Ishikawa (cell line): ENCODE measurements around the gene CARD16.

Experiments
- CEBPB ChIP-seq: IDR thresholded peaks from 2 replicates; pipeline ENCODE4 v1.6.1; 2012
- FOXM1 ChIP-seq: IDR thresholded peaks from 2 replicates; pipeline ENCODE4 v1.6.1; 2012; ENCODE audit warnings: low read depth, borderline replicate concordance
- USF1 ChIP-seq: IDR thresholded peaks from 2 replicates; pipeline ENCODE4 v1.6.1; 2012

DNA sequence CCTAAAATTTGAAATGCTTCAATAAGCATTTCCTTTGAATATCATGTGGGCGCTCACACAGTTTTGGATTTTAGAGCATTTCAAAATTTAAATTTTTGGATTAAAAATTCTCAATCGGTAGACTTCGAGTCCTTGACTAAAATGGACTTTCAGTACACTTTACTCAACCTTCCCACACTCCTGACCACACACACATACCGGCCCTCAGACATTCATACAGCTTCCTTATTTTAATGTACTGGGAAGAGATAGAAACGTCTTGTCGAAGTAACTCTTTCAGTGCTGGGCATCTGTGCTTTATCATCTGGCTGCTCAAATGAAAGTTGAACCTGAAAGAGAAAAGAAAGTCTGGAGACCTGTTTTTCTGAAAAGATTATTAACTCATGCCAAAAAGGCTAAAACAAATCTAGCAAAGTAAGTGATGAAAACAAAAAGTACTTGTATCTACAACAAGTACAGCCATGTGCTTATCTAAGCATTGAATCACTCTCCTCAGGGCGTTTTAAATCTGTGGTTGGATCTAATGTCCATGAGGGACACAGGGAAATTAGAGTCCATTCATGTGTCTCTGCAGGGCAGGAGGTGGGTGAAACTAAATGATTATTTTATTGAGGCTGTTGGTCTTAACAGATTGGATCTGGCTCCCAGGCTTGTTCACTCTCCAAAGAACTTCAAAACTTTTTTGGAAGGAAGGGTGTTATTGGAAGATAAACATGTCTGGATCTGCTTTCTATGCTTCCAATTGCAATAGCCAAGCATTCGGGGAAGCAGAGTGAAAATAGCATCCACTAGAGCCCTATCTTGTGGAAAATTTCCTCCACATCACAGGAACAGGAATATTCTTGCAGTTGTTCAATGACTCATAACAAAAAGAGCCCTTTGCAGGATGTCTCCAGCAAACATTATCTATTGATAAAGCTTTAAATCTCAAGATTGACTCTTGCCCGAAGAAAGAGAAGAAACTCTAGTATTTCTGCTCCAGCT is 47.4 kb upstream of the CARD16 start:
- no peak for TF ChIP-seq CEBPB
- TF ChIP-seq USF1: no peak
- no peak for TF ChIP-seq FOXM1
